ENCODE measurements around the gene C16orf86.

DNA sequence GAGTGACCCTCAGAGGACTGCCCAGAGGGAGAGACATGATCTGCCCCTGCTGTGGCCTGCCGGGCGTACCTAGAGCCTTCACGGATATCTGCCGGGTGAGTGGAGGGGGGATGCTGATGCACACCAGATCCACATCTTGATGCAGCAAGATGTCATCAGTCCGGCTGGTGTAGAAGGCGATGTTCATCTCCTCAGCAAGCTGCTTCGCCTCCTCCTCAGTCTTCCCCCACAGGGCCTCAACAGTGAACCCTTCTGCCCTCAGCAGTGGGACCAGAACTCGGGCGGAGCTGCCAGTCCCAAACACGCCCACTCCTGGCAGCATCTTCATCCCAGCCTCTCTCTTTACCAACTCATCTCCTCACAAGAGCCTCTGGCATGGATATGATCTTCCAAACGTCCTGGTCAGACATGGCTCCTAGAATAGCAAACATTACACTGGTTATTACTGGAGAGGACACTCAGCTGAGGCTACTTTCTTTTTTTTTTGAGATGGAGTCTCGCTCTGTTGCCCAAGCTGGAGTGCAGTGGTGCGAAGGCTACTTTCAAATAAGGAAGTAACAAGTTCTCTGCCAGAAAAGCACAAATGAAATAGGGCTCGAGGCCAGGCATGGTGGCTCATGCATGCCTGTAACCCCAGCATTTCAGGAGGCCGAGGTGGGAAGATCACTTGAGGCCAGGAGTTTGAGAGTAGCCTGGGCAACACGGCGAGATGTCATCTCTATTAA is 18.9 kb downstream of the C16orf86 start:
- TF ChIP-seq, protein P1, sequence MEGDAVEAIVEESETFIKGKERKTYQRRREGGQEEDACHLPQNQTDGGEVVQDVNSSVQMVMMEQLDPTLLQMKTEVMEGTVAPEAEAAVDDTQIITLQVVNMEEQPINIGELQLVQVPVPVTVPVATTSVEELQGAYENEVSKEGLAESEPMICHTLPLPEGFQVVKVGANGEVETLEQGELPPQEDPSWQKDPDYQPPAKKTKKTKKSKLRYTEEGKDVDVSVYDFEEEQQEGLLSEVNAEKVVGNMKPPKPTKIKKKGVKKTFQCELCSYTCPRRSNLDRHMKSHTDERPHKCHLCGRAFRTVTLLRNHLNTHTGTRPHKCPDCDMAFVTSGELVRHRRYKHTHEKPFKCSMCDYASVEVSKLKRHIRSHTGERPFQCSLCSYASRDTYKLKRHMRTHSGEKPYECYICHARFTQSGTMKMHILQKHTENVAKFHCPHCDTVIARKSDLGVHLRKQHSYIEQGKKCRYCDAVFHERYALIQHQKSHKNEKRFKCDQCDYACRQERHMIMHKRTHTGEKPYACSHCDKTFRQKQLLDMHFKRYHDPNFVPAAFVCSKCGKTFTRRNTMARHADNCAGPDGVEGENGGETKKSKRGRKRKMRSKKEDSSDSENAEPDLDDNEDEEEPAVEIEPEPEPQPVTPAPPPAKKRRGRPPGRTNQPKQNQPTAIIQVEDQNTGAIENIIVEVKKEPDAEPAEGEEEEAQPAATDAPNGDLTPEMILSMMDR (IDR thresholded peaks at IDR 0.05; ENCODE audit: insufficient read depth, low read length, poor library complexity, severe bottlenecking): no peak
- no peak for TF ChIP-seq EZH2phosphoT487 (conservative IDR thresholded peaks at IDR 0.05; ENCODE audit: low read length)
